Measurements from ENCODE around the gene SEC22B.
"Not testable (repeated sequence)": the region's sequence is repeated elsewhere in the genome, so short reads cannot be mapped to it uniquely, and the experiment has no call there.

GRCh38 chr1:120120525-120120924, 55.8 kb downstream of the SEC22B start:
- not testable (repeated sequence) for TF ChIP-seq EZH2 (IDR thresholded peaks at IDR 0.05; ENCODE audit: borderline replicate concordance, low read length); CTCF (conservative IDR thresholded peaks at IDR 0.05 in 1 of 2, IDR thresholded peaks at IDR 0.05 in 1 of 2; ENCODE audit: extremely low read depth in 1 of 2, insufficient read depth in 1 of 2, low read depth in 1 of 2, low read length in 2 of 2)
